ENCODE measurements around the gene CALCR. TPM values are rescaled to one million over a fixed set of nuclear protein-coding genes. Genes with fewer than 3 reads are reported as not detected.

Gene CALCR
- total and polyA plus RNA-seq, 4 donors: 0.04 to 0.20 (median 0.09) TPM

DNA sequence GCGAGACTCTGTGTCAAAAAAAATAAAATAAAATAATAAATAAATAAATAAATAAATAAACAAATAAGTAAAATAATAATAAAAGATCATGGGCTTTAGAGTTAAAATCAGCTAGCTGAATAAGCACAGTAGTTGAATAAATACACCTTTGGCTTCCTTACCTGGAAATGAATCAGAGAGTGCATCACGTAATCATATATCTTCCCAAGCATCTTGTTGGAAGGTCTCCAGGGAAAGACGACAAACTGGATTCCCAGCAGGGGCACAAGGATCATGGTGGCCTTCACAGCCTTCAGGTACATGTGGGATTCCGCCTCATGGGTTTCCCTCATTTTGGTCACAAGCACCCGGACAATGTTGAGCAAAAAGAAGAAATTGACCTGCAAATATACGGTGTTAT is 138.7 kb downstream of the CALCR start:
- H3K4me1 ChIP-seq (ENCODE audit: control insufficient read depth in 5 of 5, insufficient read depth in 5 of 5, low read length in 5 of 5): no peaks in the 10 kb centered on the region
- H3K9me3 ChIP-seq (ENCODE audit: control insufficient read depth in 4 of 4, insufficient read depth in 3 of 4, low read length in 3 of 4): no peaks in the 10 kb centered on the region
- H3K4me3 ChIP-seq: no peak overlapping the region
- H3K36me3 ChIP-seq (ENCODE audit: control insufficient read depth in 4 of 4, insufficient read depth in 4 of 4, low read length in 4 of 4): no peaks in the 10 kb centered on the region
- H3K27ac ChIP-seq (ENCODE audit: low read depth in 1 of 2, low read length in 1 of 2): no peak overlapping the region
- H3K9ac ChIP-seq (ENCODE audit: insufficient read depth in 1 of 2, low read length in 2 of 2): no peak overlapping the region
- no peaks in the 10 kb centered on the region for H3K27me3 ChIP-seq (ENCODE audit: control insufficient read depth in 3 of 3, insufficient read depth in 3 of 3, low read length in 2 of 3)
- no peak for ATAC-seq (ENCODE audit: insufficient read depth, low FRiP score)
- 93 to 95% methylated on average over 6 of the region's 6 CpGs for WGBS, 2 donors
- no peak for DNase-seq
- TF ChIP-seq, protein P1, sequence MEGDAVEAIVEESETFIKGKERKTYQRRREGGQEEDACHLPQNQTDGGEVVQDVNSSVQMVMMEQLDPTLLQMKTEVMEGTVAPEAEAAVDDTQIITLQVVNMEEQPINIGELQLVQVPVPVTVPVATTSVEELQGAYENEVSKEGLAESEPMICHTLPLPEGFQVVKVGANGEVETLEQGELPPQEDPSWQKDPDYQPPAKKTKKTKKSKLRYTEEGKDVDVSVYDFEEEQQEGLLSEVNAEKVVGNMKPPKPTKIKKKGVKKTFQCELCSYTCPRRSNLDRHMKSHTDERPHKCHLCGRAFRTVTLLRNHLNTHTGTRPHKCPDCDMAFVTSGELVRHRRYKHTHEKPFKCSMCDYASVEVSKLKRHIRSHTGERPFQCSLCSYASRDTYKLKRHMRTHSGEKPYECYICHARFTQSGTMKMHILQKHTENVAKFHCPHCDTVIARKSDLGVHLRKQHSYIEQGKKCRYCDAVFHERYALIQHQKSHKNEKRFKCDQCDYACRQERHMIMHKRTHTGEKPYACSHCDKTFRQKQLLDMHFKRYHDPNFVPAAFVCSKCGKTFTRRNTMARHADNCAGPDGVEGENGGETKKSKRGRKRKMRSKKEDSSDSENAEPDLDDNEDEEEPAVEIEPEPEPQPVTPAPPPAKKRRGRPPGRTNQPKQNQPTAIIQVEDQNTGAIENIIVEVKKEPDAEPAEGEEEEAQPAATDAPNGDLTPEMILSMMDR (IDR thresholded peaks at IDR 0.05; ENCODE audit: control extremely low read depth, extremely low read depth): no peak

DNA sequence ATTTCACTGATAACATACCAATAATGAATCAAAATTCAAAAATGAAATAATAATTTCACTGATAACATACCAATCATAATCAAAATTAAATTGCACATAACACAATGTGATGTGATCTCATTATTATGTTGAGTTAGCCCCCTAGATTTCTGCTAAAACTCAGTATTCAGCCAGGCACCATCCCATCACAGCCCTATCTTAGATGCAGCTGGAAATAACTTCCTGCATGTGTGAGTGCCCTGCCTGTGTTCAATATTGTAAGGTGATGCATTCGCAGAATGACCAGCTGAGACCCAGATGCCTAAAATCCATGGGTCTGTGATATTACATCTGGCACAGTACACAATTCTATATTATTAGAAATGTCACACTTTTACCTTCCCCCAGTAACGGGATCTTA is 142.4 kb downstream of the CALCR start:
- Histone ChIP-seq H3K27me3 (ENCODE audit: control insufficient read depth in 3 of 3, insufficient read depth in 3 of 3, low read length in 2 of 3) (no peaks in the 10 kb centered on the region), H3K9me3 (ENCODE audit: control insufficient read depth in 4 of 4, insufficient read depth in 3 of 4, low read length in 3 of 4) (no peaks in the 10 kb centered on the region), H3K36me3 (ENCODE audit: control insufficient read depth in 4 of 4, insufficient read depth in 4 of 4, low read length in 4 of 4) (no peaks in the 10 kb centered on the region), H3K27ac (ENCODE audit: low read depth in 1 of 2, low read length in 1 of 2) (no peak overlapping the region), H3K4me3 (no peak overlapping the region), H3K9ac (ENCODE audit: insufficient read depth in 1 of 2, low read length in 2 of 2) (no peak overlapping the region), H3K4me1 (ENCODE audit: control insufficient read depth in 5 of 5, insufficient read depth in 5 of 5, low read length in 5 of 5) (no peaks in the 10 kb centered on the region)
- DNase-seq (no peak), ATAC-seq (ENCODE audit: insufficient read depth, low FRiP score) (no peak)
- 91% methylated on average over 2 of the region's 2 CpGs for WGBS, 2 donors
- TF ChIP-seq, protein P1 (IDR thresholded peaks at IDR 0.05; ENCODE audit: control extremely low read depth, extremely low read depth): no peak

DNA sequence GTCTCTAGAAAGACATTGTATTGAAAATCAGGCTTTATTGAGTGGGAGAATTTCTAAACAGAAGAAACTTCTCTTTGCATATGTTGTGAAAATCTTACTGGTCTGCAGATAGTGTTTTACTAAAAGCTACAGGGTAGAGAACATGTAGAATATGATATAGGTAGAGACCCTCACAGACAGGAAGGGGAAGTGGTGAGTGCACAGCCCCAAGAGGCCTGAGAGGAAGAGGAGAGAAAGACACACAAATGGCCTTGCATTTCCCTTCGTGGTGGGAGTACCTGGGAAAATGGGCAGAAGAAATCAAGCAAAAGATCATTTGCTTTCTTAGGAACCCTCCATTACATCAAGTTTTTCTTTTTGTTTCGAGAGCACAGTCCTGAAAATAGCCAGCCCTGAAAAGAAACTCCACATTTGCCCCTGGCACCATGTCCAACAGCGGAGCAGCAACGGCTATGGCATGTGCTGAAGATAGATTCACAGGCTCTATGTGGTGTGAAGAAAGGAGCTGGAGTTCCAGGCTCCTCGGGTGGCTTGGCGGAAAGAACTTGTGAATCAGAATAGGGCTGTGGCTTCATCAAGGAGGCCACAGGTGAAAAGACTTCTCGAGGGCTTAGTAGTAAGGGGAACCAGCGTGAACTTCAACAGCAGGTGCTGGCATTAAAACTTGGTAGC is 143.5 kb downstream of the CALCR start:
- Histone ChIP-seq H3K4me1 (ENCODE audit: control insufficient read depth in 5 of 5, insufficient read depth in 5 of 5, low read length in 5 of 5) (no peaks in the 10 kb centered on the region), H3K9ac (ENCODE audit: insufficient read depth in 1 of 2, low read length in 2 of 2) (no peak overlapping the region), H3K27me3 (ENCODE audit: control insufficient read depth in 3 of 3, insufficient read depth in 3 of 3, low read length in 2 of 3) (no peaks in the 10 kb centered on the region), H3K27ac (ENCODE audit: low read depth in 1 of 2, low read length in 1 of 2) (no peak overlapping the region), H3K36me3 (ENCODE audit: control insufficient read depth in 4 of 4, insufficient read depth in 4 of 4, low read length in 4 of 4) (no peaks in the 10 kb centered on the region), H3K9me3 (ENCODE audit: control insufficient read depth in 4 of 4, insufficient read depth in 3 of 4, low read length in 3 of 4) (no peaks in the 10 kb centered on the region), H3K4me3 (no peak overlapping the region)
- DNase-seq (no peak), ATAC-seq (ENCODE audit: insufficient read depth, low FRiP score) (no peak)
- TF ChIP-seq, protein P1 (IDR thresholded peaks at IDR 0.05; ENCODE audit: control extremely low read depth, extremely low read depth): no peak
- 80 to 83% methylated on average over 8 of the region's 8 CpGs for WGBS, 2 donors

DNA sequence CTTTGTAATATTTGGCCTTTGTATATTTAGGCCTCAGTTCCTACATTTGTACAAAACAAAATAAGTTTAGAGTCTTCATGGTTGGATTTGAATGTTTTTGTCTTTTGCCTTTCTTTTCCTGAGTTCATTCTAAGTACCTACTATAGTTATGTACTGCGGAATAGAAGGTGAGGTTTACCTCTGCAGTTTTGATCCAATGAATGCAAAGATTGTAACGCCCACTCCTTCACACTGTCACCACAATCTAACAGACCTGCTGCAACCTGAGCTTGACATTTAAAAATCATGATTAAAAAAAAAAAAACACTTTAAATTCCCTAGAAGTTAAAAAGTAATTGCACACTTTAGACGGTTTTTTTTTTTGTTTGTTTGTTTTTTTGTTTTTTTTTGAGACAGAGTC is 145.0 kb downstream of the CALCR start:
- DNase-seq: no peak
- 78 to 80% methylated on average over 3 of the region's 3 CpGs for WGBS, 2 donors
- Histone ChIP-seq H3K4me3 (no peak overlapping the region), H3K36me3 (ENCODE audit: control insufficient read depth in 4 of 4, insufficient read depth in 4 of 4, low read length in 4 of 4) (no peaks in the 10 kb centered on the region), H3K4me1 (ENCODE audit: control insufficient read depth in 5 of 5, insufficient read depth in 5 of 5, low read length in 5 of 5) (no peaks in the 10 kb centered on the region), H3K27ac (ENCODE audit: low read depth in 1 of 2, low read length in 1 of 2) (no peak overlapping the region), H3K27me3 (ENCODE audit: control insufficient read depth in 3 of 3, insufficient read depth in 3 of 3, low read length in 2 of 3) (no peaks in the 10 kb centered on the region), H3K9me3 (ENCODE audit: control insufficient read depth in 4 of 4, insufficient read depth in 3 of 4, low read length in 3 of 4) (no peaks in the 10 kb centered on the region), H3K9ac (ENCODE audit: insufficient read depth in 1 of 2, low read length in 2 of 2) (no peak overlapping the region)
- no peak for ATAC-seq (ENCODE audit: insufficient read depth, low FRiP score)
- TF ChIP-seq, protein P1 (IDR thresholded peaks at IDR 0.05; ENCODE audit: control extremely low read depth, extremely low read depth): no peak

Data from lung (tissue), 12 donors.